Neural cell (in vitro differentiated cells): Measurements from ENCODE around the gene DPP3.

Source experiments
- CTCF ChIP-seq: fragments of 450-650 bp; IDR thresholded peaks from 2 replicates; pipeline ENCODE4 v1.5.1; 2014; ENCODE audit warnings: antibody characterized with exemption, mild to moderate bottlenecking, moderate library complexity; ENCODE audit not compliant: poor library complexity, severe bottlenecking
- EP300 ChIP-seq: fragments of 450-650 bp; conservative IDR thresholded peaks from 2 replicates; pipeline ENCODE4 v1.6.1; 2014; ENCODE audit warnings: antibody characterized with exemption, mild to moderate bottlenecking, moderate library complexity; ENCODE audit not compliant: poor library complexity, severe bottlenecking
- EZH2 ChIP-seq: fragments of 200-600, 300-800 bp; shearing (Covaris generic), sonication (generic); IDR thresholded peaks from 2 replicates; pipeline ENCODE4 v1.6.1; 2014; ENCODE audit warnings: antibody characterized with exemption, low read length, borderline replicate concordance, mild to moderate bottlenecking; ENCODE audit not compliant: insufficient read depth, poor library complexity, severe bottlenecking
- MXI1 ChIP-seq: fragments of 450-650 bp; conservative IDR thresholded peaks from 2 replicates; pipeline ENCODE4 v1.6.1; 2014; ENCODE audit warnings: antibody characterized with exemption, mild to moderate bottlenecking; ENCODE audit not compliant: poor library complexity, severe bottlenecking
- TAF1 ChIP-seq: IDR thresholded peaks from 2 replicates; pipeline ENCODE4 v1.6.1; 2012; ENCODE audit warnings: low read depth

GRCh38 chr11:66524304-66525040 is 44.2 kb downstream of the DPP3 start:
- TF ChIP-seq EP300: no peak
- TF ChIP-seq CTCF: no peak
- no peak for TF ChIP-seq EZH2
- TF ChIP-seq MXI1: no peak
- no peak for TF ChIP-seq TAF1
